Breast epithelium (tissue), 4 donors: ENCODE data around the gene GADL1. TPM values are rescaled to one million over a fixed set of nuclear protein-coding genes. Genes with fewer than 3 reads are reported as not detected.

Experiments used
- DNase-seq, 2 donors: peaks; one replicate each; pipeline ENCODE4 v3.0.0-alpha.2; 2019; ENCODE audit warnings: low spot score in 2 of 2
- H3K27ac ChIP-seq, 2 donors: fragments of 200-600 bp; sonication (generic) in 1 of 2; one replicate each; pipeline ENCODE4 v1.5.1; 2016 to 2019; ENCODE audit warnings: mild to moderate bottlenecking in 1 of 2
- H3K27me3 ChIP-seq, 2 donors: fragments of 200-600 bp; sonication (generic) in 1 of 2; one replicate each; pipeline versions ENCODE4 v1.5.1 to v1.6.0; 2017 to 2019; ENCODE audit warnings: control low read depth in 1 of 2, mild to moderate bottlenecking in 1 of 2
- H3K36me3 ChIP-seq: fragments of 200-600 bp; one replicate; pipeline ENCODE4 v1.5.1; 2019
- H3K4me1 ChIP-seq, 2 donors: fragments of 200-600 bp; sonication (generic); one replicate each; pipeline ENCODE4 v1.5.1; 2016 to 2019; ENCODE audit warnings: control low read depth in 1 of 2
- H3K4me3 ChIP-seq, 3 donors: fragments of 200-600 bp; sonication (generic); 1 replicate in 2 of 3; 2 replicates in 1 of 3; pipeline ENCODE4 v1.5.1; 2016 to 2019; ENCODE audit warnings: mild to moderate bottlenecking in 3 of 3, moderate library complexity in 2 of 3
- H3K9me3 ChIP-seq, 2 donors: fragments of 200-600 bp; sonication (generic) in 1 of 2; one replicate each; pipeline ENCODE4 v1.5.1; 2016 to 2019; ENCODE audit warnings: control low read depth in 1 of 2
- POLR2A ChIP-seq: fragments of 450-650 bp; IDR thresholded peaks from one replicate; pipeline ENCODE4 v1.6.1; 2016; ENCODE audit warnings: antibody characterized with exemption, mild to moderate bottlenecking, moderate library complexity
- POLR2AphosphoS5 ChIP-seq, 3 donors: sonication (generic); formaldehyde crosslinking; IDR thresholded peaks; one replicate each; pipeline ENCODE4 v1.6.1; 2017; ENCODE audit warnings: antibody characterized with exemption in 3 of 3
- intact Hi-C: fragments of 100-400 bp; cut with DNase I; formaldehyde crosslinking; loops from one replicate; pipeline ENCODE4 v1.15.1; 2023; ENCODE audit warnings: low total_unique reads
- total RNA-seq, 3 donors: library from RNA; depleted of rRNA; stranded (reverse); fragments of >200 nt; gene quantifications; one replicate each; pipeline ENCODE4 v1.1.0, GENCODE V29; 2016
- TF ChIP-seq, protein P1 (sequence below), 3 donors: fragments of 450-650 bp; IDR thresholded peaks; one replicate each; pipeline ENCODE4 v1.5.1; 2016 to 2017; ENCODE audit warnings: antibody characterized with exemption in 3 of 3, mild to moderate bottlenecking in 3 of 3, moderate library complexity in 3 of 3

Gene GADL1
- total RNA-seq, 3 donors from 2014 or later: not detected

DNA sequence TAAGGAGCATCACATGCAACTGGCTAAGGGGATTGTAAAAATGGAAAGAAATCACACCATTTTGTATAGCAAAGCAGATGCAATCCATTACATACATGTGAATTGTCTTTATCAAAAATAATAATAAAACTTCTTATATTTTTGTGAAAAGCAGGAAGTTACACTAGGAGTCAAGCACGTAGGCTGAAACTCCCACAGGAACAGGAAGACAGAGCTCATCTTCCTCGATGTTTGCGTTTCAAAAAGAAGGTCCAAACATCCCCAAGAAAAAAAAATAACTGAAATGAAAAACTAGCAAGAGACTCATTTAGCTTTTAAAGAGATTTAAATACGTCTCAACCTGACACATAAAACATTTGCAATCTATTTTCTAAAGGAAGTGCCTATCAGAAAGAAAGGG is 181.5 kb downstream of the GADL1 start:
- DNase-seq: no peak
- Histone ChIP-seq H3K36me3 (no peaks in the 10 kb centered on the region), H3K9me3 (no peaks in the 10 kb centered on the region), H3K4me3 (no peak overlapping the region), H3K27me3 (no peaks in the 10 kb centered on the region), H3K27ac (no peak overlapping the region), H3K4me1 (no peaks in the 10 kb centered on the region)
- TF ChIP-seq, protein P1, sequence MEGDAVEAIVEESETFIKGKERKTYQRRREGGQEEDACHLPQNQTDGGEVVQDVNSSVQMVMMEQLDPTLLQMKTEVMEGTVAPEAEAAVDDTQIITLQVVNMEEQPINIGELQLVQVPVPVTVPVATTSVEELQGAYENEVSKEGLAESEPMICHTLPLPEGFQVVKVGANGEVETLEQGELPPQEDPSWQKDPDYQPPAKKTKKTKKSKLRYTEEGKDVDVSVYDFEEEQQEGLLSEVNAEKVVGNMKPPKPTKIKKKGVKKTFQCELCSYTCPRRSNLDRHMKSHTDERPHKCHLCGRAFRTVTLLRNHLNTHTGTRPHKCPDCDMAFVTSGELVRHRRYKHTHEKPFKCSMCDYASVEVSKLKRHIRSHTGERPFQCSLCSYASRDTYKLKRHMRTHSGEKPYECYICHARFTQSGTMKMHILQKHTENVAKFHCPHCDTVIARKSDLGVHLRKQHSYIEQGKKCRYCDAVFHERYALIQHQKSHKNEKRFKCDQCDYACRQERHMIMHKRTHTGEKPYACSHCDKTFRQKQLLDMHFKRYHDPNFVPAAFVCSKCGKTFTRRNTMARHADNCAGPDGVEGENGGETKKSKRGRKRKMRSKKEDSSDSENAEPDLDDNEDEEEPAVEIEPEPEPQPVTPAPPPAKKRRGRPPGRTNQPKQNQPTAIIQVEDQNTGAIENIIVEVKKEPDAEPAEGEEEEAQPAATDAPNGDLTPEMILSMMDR (IDR thresholded peaks at IDR 0.05): no peak
- no peak for TF ChIP-seq POLR2A
- TF ChIP-seq POLR2AphosphoS5 (IDR thresholded peaks at IDR 0.05): no peak
- intact Hi-C loops: no loop called here

DNA sequence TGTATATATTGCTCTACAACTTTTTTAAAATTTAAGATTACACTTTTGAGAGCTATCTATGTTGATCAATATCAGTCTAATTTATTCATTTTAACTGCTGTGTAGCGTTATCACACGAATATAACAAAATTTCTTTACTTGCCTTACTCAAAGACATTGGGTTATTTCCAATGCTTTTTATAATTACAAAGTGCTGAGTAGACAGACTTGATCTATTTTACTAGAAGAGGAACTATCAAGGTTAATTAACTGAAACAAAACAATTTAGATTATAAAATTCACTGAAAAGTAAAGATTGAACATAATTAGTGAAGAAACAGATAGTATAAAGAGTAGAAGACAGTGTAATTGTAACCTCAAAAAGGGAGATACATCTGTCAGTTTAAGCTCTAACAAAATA is 182.6 kb downstream of the GADL1 start:
- H3K27me3 ChIP-seq: no peaks in the 10 kb centered on the region
- TF ChIP-seq POLR2AphosphoS5 (IDR thresholded peaks at IDR 0.05): no peak
- TF ChIP-seq, protein P1 (IDR thresholded peaks at IDR 0.05): no peak
- TF ChIP-seq POLR2A: no peak
- H3K36me3 ChIP-seq: no peaks in the 10 kb centered on the region
- H3K4me3 ChIP-seq: no peak overlapping the region
- intact Hi-C loops: no loop called here
- no peak for DNase-seq
- no peak overlapping the region for H3K27ac ChIP-seq
- no peaks in the 10 kb centered on the region for H3K9me3 ChIP-seq
- H3K4me1 ChIP-seq: no peaks in the 10 kb centered on the region

DNA sequence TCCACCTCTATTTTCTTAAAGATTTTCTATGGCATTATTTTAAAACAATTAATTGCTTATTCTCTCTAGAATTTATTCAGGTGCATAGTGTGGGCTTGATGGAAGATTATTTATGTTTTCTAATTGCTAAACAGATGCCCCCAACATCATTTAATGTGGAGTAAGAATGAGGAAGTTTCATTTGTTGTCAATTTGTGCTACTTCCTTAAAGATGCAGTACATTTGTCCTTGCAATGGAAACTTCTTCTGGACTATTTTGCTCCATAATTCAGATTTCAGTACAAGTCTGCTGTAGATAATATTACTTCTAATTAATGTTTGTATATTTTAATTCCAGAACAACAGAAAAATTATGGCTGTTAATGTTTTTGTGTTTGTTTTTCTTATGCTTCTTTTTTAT is 183.3 kb downstream of the GADL1 start:
- Histone ChIP-seq H3K27me3 (no peaks in the 10 kb centered on the region), H3K36me3 (no peaks in the 10 kb centered on the region), H3K27ac (no peak overlapping the region), H3K4me3 (no peak overlapping the region), H3K9me3 (no peaks in the 10 kb centered on the region), H3K4me1 (no peaks in the 10 kb centered on the region)
- intact Hi-C loops: no loop called here
- no peak for TF ChIP-seq POLR2A
- TF ChIP-seq, protein P1 (IDR thresholded peaks at IDR 0.05): no peak
- TF ChIP-seq POLR2AphosphoS5 (IDR thresholded peaks at IDR 0.05): no peak
- no peak for DNase-seq

DNA sequence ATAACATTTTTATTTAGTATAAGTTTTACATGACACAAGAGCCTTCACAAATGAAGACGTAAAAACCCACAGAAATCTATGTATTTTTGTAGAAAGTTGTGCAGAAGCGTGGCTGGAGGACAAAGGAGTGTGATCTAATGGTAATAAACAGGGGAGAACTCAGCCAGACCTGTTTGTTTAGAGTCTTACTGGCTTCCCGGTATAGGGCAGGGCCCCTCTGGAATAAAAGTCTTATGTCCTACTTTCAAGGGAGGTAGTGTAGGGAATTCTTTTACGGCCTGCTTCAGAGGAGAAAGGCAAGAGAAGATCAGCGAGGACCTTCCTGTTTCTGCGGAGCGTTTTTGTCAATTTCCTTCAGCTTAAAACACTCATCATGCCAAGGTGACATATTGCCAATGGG is 184.4 kb downstream of the GADL1 start:
- intact Hi-C loops: no loop called here
- H3K27me3 ChIP-seq: no peaks in the 10 kb centered on the region
- TF ChIP-seq, protein P1 (IDR thresholded peaks at IDR 0.05): no peak
- TF ChIP-seq POLR2A: no peak
- TF ChIP-seq POLR2AphosphoS5 (IDR thresholded peaks at IDR 0.05): no peak
- H3K4me1 ChIP-seq: no peaks in the 10 kb centered on the region
- no peaks in the 10 kb centered on the region for H3K36me3 ChIP-seq
- H3K4me3 ChIP-seq: no peak overlapping the region
- DNase-seq: no peak
- H3K9me3 ChIP-seq: no peaks in the 10 kb centered on the region
- no peak overlapping the region for H3K27ac ChIP-seq

DNA sequence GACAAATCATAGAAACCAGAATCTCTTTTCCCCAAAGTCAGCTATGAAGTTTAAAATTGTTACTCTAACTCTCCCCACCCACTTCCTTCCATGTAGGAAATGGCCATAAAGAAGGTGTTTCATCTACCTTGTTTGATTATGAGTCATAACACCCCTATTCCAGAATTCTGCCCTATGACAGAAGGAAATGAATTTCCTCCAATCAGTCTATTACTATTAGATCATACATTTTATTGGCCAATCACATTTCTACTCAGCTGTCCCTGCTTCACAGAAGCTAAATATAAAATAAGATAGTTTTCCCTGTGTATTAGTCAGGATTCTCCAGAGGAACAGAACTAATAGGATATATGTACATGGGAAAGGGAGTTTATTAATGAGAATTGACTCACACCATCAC is 186.0 kb downstream of the GADL1 start:
- Histone ChIP-seq H3K27me3 (no peaks in the 10 kb centered on the region), H3K4me1 (no peaks in the 10 kb centered on the region), H3K4me3 (no peak overlapping the region), H3K27ac (peak overlapping the region in 1 of 2 donors; percentile 48), H3K9me3 (no peaks in the 10 kb centered on the region), H3K36me3 (no peaks in the 10 kb centered on the region)
- DNase-seq: no peak
- TF ChIP-seq POLR2AphosphoS5 (IDR thresholded peaks at IDR 0.05) (no peak), POLR2A (no peak)
- TF ChIP-seq, protein P1 (IDR thresholded peaks at IDR 0.05): no peak
- intact Hi-C loops: no loop called here
